MG63 (cell line): Measurements from ENCODE around the gene TMPRSS11A. TPM values are rescaled to one million over a fixed set of nuclear protein-coding genes. Genes with fewer than 3 reads are reported as not detected.

ENCODE experiments used
- DNase-seq: peaks from one replicate; pipeline ENCODE4 v3.0.0-alpha.2; 2020
- H3K27me3 ChIP-seq: fragments of 250-450 bp; sonication (Bioruptor Pico); 2 replicates; pipeline ENCODE4 v1.5.1; 2020; ENCODE audit warnings: mild to moderate bottlenecking, moderate library complexity
- H3K36me3 ChIP-seq: fragments of 250-450 bp; sonication (Bioruptor Pico); 2 replicates; pipeline ENCODE4 v1.5.1; 2020; ENCODE audit warnings: mild to moderate bottlenecking, moderate library complexity
- H3K4me3 ChIP-seq: fragments of 250-450 bp; sonication (Bioruptor Pico); 2 replicates; pipeline ENCODE4 v1.5.1; 2020; ENCODE audit warnings: mild to moderate bottlenecking, moderate library complexity
- H3K9me3 ChIP-seq: fragments of 250-450 bp; sonication (Bioruptor Pico); 2 replicates; pipeline ENCODE4 v1.5.1; 2020; ENCODE audit warnings: mild to moderate bottlenecking, moderate library complexity
- total RNA-seq: library from RNA; depleted of rRNA; stranded (reverse); fragments of >200 nt; shearing (Covaris generic); gene quantifications from 2 replicates; pipeline ENCODE4 v1.2.3, GENCODE V29; 2014; ENCODE audit warnings: low replicate concordance

The TMPRSS11A gene
- total RNA-seq, 1 experiment from 2014 or later = not detected

- H3K9me3 ChIP-seq = no peaks in the 10 kb centered on the region
Observed at GRCh38 chr4:67927251-67927650, 36.0 kb downstream of the TMPRSS11A start.

DNA sequence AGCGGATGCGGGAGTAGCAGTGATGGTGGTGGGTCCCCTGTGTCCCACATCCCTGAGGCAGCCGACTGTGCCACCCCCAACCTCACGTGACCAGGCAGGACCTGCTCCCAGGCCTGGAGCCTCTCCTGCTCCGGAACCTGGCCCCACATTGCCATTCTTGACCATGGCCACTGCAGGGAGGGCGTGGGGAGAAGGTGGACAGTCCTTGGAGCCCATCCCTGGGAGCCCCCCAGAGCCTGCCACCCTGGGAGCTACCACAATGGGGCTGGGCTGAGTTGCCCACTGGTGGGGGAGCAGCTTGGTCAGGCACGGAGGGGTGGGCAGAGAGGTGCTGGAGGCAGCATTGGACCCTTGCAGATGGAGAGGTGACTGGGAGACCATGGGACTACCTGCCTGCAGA, 36.8 kb downstream of the TMPRSS11A start:
- no peaks in the 10 kb centered on the region for H3K27me3 ChIP-seq
- H3K9me3 ChIP-seq = no peaks in the 10 kb centered on the region
- H3K4me3 ChIP-seq = no peak overlapping the region
- DNase-seq = no peak
- H3K36me3 ChIP-seq = no peaks in the 10 kb centered on the region

More at GRCh38 chr4:67927251-67927650, 36.0 kb downstream of the TMPRSS11A start:
- Histone ChIP-seq H3K27me3 (no peaks in the 10 kb centered on the region), H3K4me3 (no peak overlapping the region), H3K36me3 (no peaks in the 10 kb centered on the region)
- DNase-seq = no peak

DNA sequence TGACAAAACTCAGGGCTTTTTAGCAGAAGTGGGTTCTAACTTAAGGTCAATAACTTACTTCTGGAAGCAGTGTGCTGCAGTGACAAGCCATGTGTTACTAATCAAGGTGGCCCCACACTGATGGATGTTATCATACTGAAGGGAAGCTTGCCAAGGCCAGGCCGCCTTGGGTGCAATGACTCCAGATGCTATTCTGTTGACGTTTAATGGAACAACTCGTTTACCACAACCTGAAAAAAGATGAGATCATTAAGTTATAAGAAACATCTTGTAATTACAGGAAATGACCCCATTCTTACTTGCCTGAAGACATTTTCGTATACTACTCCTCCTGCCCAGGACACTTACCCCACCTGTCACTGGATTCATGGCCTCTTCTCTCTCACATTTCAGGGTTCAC, 40.6 kb downstream of the TMPRSS11A start:
- no peak for DNase-seq
- Histone ChIP-seq H3K9me3 (no peaks in the 10 kb centered on the region), H3K27me3 (no peaks in the 10 kb centered on the region), H3K4me3 (no peak overlapping the region), H3K36me3 (no peaks in the 10 kb centered on the region)

DNA sequence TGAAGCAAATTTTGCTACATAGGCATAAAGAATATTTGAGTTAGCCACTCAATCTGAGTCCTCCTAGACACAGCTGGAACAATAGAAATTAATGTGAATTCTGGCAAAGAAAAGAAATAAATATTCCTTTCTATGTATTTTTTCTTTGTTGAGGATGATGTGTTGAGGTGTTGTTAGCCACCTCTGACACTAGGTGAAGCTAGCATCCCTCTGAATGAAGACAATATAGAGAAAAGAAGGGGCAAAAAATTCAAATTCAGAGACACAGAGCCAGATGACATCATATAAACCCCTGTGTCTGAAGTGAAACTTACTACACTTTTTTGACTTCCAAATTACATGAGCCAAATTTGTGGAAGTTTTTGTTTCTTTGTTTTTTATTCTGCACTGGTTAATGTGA, 44.9 kb downstream of the TMPRSS11A start:
- no peaks in the 10 kb centered on the region for H3K27me3 ChIP-seq
- no peak overlapping the region for H3K4me3 ChIP-seq
- H3K9me3 ChIP-seq = no peaks in the 10 kb centered on the region
- no peaks in the 10 kb centered on the region for H3K36me3 ChIP-seq
- DNase-seq = no peak

GRCh38 chr4:67915400-67915966, 47.8 kb downstream of the TMPRSS11A start:
- Histone ChIP-seq H3K36me3 (no peaks in the 10 kb centered on the region), H3K4me3 (no peak overlapping the region), H3K27me3 (no peaks in the 10 kb centered on the region), H3K9me3 (no peaks in the 10 kb centered on the region)
- DNase-seq = no peak

DNA sequence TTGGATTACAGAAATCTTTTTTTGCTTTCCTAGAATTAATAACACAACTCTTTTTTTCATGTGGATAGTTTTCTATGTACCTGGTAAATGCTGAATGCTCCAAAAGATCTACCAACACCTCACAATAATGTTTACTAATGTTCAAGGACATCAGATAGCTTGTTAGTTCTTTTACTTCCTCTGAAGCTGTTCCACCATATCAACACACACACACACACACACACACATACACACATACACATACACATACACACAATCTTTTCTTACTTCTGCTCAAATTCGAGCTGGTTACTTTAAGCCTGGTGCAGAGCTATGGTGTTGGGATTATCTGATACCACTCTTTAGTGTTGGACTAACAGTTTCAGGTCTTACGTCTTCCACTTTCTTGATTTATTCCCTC, 51.2 kb downstream of the TMPRSS11A start:
- DNase-seq = no peak
- Histone ChIP-seq H3K9me3 (no peaks in the 10 kb centered on the region), H3K27me3 (no peaks in the 10 kb centered on the region), H3K4me3 (no peak overlapping the region), H3K36me3 (no peaks in the 10 kb centered on the region)

GRCh38 chr4:67911638-67912037, 51.7 kb downstream of the TMPRSS11A start:
- Histone ChIP-seq H3K9me3 (no peaks in the 10 kb centered on the region), H3K27me3 (no peaks in the 10 kb centered on the region), H3K36me3 (no peaks in the 10 kb centered on the region), H3K4me3 (no peak overlapping the region)
- no peak for DNase-seq

DNA sequence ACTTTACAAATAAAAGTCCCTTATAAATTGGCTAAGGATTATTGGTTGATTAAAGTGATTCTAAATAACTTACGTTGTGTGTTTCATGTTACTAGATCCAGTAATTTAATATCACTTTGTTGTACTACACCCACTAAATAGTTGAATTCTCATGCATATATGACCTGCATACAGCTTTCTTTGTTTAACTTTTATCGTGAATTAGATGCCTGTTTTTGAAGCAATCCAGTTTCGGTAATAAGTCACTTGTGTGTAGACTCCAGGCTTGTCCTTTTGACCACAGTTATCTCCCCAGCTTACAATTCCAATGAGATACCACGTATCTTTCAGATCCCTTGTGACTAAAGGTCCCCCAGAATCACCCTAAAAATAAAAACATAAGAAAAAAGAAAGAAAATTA, 52.2 kb downstream of the TMPRSS11A start:
- no peaks in the 10 kb centered on the region for H3K27me3 ChIP-seq
- no peaks in the 10 kb centered on the region for H3K36me3 ChIP-seq
- no peaks in the 10 kb centered on the region for H3K9me3 ChIP-seq
- H3K4me3 ChIP-seq = no peak overlapping the region
- DNase-seq = no peak

GRCh38 chr4:67910585-67910905, 52.7 kb downstream of the TMPRSS11A start:
- Histone ChIP-seq H3K27me3 (no peaks in the 10 kb centered on the region), H3K4me3 (no peak overlapping the region), H3K9me3 (no peaks in the 10 kb centered on the region), H3K36me3 (no peaks in the 10 kb centered on the region)
- no peak for DNase-seq

DNA sequence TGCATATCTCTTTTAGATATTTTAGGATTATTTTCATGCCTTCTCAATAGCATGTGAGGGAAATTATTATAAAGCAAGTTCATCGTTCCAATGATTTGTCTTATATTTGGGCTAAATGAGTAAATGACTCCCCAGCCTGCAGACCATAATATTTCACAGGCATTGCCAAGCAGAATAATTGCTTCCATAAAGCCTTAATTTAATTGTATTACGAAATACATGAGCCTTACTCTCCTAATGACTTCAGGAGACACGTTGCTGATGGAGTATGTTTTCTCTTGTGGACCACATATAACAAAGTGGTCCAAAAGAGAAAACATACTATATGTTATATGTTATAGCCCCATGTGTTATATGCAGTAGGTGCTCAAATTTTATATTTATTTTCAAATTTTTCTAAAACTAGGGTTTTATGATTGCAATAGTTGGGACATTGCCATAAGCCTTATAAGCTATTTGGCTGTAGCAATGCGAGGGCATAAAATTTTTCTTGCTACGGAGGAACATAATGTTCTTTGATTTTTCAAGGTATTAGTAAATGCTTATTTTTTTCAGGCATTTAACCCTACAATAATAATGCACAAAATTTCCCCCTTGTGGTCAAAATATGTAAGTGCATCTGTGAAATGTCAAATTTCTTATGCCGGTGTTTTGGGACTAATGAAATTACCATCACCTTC, 53.2 kb downstream of the TMPRSS11A start:
- no peaks in the 10 kb centered on the region for H3K27me3 ChIP-seq
- no peak for DNase-seq
- H3K4me3 ChIP-seq = no peak overlapping the region
- H3K9me3 ChIP-seq = no peaks in the 10 kb centered on the region
- H3K36me3 ChIP-seq = no peaks in the 10 kb centered on the region

DNA sequence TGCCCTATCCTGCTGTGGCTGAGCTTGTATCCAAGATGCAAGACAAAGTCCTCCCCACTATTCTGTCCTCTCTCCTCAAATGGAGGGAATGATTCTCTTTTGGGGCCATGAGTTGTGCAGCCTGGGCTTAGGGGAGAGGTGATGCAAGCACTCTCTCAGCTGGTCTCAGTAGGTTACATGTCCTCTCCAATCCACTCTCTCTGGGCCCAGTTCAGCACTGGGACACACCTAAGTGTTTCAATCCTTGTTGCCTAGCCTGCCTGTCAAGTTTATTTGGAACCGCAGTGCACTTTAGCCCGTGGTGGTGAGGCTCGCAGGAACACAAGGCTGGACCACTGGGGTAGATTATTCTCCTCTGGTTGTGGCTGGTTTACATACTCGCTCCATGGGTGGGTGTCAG, 55.6 kb downstream of the TMPRSS11A start:
- no peaks in the 10 kb centered on the region for H3K27me3 ChIP-seq
- DNase-seq = no peak
- no peaks in the 10 kb centered on the region for H3K9me3 ChIP-seq
- H3K4me3 ChIP-seq = no peak overlapping the region
- H3K36me3 ChIP-seq = no peaks in the 10 kb centered on the region

DNA sequence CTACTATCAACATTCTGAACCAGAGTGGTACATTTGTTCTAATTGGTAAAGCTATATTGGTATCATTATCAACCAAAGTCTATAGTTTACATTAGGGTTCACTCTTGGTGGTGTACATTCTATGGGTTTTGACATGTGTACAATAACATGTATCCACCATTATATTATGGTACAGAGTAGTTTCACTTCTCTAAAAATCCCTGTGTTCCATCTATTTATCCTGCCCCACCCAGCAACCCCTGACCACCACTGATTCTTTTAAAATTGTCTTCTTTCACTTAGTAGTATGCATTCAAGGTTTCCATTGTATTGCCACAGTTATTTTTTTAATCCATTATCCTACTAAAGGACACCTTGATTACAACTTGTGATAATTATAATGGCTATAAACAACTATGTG, 64.2 kb downstream of the TMPRSS11A start:
- H3K27me3 ChIP-seq = no peaks in the 10 kb centered on the region
- H3K36me3 ChIP-seq = no peaks in the 10 kb centered on the region
- no peak for DNase-seq
- H3K4me3 ChIP-seq = no peak overlapping the region
- no peaks in the 10 kb centered on the region for H3K9me3 ChIP-seq

GRCh38 chr4:67897686-67898085, 65.6 kb downstream of the TMPRSS11A start:
- Histone ChIP-seq H3K9me3 (no peaks in the 10 kb centered on the region), H3K36me3 (no peaks in the 10 kb centered on the region), H3K27me3 (no peaks in the 10 kb centered on the region), H3K4me3 (no peak overlapping the region)
- DNase-seq = no peak

- DNase-seq = no peak
- Histone ChIP-seq H3K27me3 (no peaks in the 10 kb centered on the region), H3K36me3 (no peaks in the 10 kb centered on the region), H3K9me3 (no peaks in the 10 kb centered on the region), H3K4me3 (no peak overlapping the region)
Observed at GRCh38 chr4:67896421-67897065, 66.8 kb downstream of the TMPRSS11A start.

- H3K9me3 ChIP-seq = no peaks in the 10 kb centered on the region
Observed at GRCh38 chr4:67894659-67895058, 68.6 kb downstream of the TMPRSS11A start.

GRCh38 chr4:67892905-67893304, 70.4 kb downstream of the TMPRSS11A start:
- no peaks in the 10 kb centered on the region for H3K9me3 ChIP-seq
- no peaks in the 10 kb centered on the region for H3K27me3 ChIP-seq
- no peak overlapping the region for H3K4me3 ChIP-seq
- no peak for DNase-seq
- no peaks in the 10 kb centered on the region for H3K36me3 ChIP-seq

More at GRCh38 chr4:67894659-67895058, 68.6 kb downstream of the TMPRSS11A start:
- Histone ChIP-seq H3K4me3 (no peak overlapping the region), H3K27me3 (no peaks in the 10 kb centered on the region), H3K36me3 (no peaks in the 10 kb centered on the region)
- DNase-seq = no peak

GRCh38 chr4:67892253-67892652, 71.0 kb downstream of the TMPRSS11A start:
- DNase-seq = no peak
- Histone ChIP-seq H3K27me3 (no peaks in the 10 kb centered on the region), H3K4me3 (no peak overlapping the region), H3K36me3 (no peaks in the 10 kb centered on the region), H3K9me3 (no peaks in the 10 kb centered on the region)

DNA sequence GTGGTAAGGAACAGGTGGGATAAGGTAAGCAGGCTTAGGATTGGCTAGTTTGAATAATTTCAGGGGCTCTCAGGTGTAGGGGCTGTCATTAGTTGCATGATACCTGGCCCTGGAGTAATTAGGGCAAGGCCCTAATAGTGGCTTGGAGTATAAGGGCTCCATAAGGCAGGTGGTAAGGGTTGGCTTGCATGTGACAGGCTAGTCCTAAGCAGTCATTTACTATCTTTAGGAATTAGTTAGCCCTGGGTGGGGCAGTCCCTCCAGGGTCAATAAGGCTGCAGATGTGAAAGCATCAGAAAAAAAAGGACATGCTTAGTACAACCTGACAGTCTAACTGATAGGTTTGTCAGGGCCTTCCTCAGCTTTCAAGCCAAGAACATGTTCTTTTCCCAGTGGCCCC, 71.6 kb downstream of the TMPRSS11A start:
- Histone ChIP-seq H3K36me3 (no peaks in the 10 kb centered on the region), H3K9me3 (no peaks in the 10 kb centered on the region), H3K27me3 (no peaks in the 10 kb centered on the region), H3K4me3 (no peak overlapping the region)
- no peak for DNase-seq
